Measurements from ENCODE around the gene FRMD4A. TPM values are rescaled to one million over a fixed set of nuclear protein-coding genes. Genes with fewer than 3 reads are reported as not detected.

The FRMD4A gene
- total RNA-seq, 1 experiment from 2014 or later = 7.1 TPM

GRCh38 chr10:13724484-13724883 lies 606.2 kb downstream of the FRMD4A start:
- H3K36me3 ChIP-seq (ENCODE audit: low read depth, low read length) = no peaks in the 10 kb centered on the region
- CTCF ChIA-PET = no interaction called here
- H3K79me2 ChIP-seq (ENCODE audit: low read length) = no peaks in the 10 kb centered on the region
- DNase-seq = no peak
- no peaks in the 10 kb centered on the region for H3F3A ChIP-seq (ENCODE audit: low read length, unreplicated experiment)
- intact Hi-C loops (cut with micrococcal nuclease) = no loop called here
- H3K4me2 ChIP-seq (ENCODE audit: low read length) = no peak overlapping the region
- no peak overlapping the region for H3K9ac ChIP-seq (ENCODE audit: low read length)
- no peaks in the 10 kb centered on the region for H3K9me3 ChIP-seq (ENCODE audit: low read length)
- H3K4me3 ChIP-seq (ENCODE audit: low read length) = no peak overlapping the region
- POLR2A ChIA-PET (ENCODE audit: unreplicated experiment) = no interaction called here
- BruUV-seq (replicated peaks) = no TSS peak
- no peak overlapping the region for H2AFZ ChIP-seq (ENCODE audit: low read length)
- no peaks in the 10 kb centered on the region for H3K27me3 ChIP-seq (ENCODE audit: low read length)
- TF ChIP-seq EZH2 (IDR thresholded peaks at IDR 0.05; ENCODE audit: low read length, unreplicated experiment) (no peak), CTCF (conservative IDR thresholded peaks at IDR 0.05; ENCODE audit: low read depth, low read length) (no peak), EZH2phosphoT487 (IDR thresholded peaks at IDR 0.05; ENCODE audit: borderline replicate concordance, low read length) (no peak)
- no peaks in the 10 kb centered on the region for H4K20me1 ChIP-seq (ENCODE audit: low read length)
- no peaks in the 10 kb centered on the region for H3K9me2 ChIP-seq (replicated peaks; ENCODE audit: low read length)
- no peak overlapping the region for H3K27ac ChIP-seq (ENCODE audit: low read length)
- H3K4me1 ChIP-seq (ENCODE audit: insufficient read depth, low read length) = no peaks in the 10 kb centered on the region
- ATAC-seq = no peak

DNA sequence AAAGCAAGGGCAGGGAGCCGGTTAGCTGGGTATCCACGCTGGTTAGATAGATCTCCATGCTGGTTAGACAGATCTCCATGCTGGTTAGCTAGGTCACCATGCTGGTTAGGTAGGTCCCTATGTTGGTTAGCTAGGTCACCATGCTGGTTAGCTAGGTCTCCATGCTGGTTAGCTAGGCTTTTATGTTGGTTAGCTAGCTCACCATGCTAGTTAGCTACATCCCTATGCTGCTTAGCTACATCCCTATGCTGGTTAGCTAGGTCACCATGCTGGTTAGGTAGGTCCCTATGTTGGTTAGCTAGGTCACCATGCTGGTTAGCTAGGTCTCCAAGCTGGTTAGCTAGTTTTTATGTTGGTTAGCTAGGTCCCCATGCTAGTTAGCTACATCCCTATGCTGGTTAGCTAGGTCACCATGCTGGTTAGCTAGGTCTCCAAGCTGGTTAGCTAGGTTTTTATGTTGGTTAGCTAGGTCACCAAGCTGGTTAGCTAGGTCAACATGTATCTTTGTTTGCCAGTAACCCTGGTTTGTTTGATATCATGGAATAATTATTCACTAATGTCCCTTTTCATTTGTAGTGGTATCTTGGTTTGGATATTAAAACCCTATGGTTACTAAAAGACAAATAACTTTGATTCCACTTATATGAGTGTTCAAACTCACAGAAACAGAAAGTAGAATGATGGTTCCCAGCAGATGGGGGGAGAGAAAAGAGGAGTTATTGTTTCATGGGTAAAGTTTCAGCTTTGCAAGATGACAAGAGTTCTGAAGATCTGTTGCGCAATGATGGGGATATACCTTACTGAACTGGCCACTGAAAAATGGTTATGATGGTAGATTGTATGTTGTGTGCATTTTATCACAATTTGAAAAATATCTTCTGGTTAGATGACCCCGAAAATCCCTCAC lies 607.7 kb downstream of the FRMD4A start:
- Histone ChIP-seq H3K27me3 (ENCODE audit: low read length) (no peaks in the 10 kb centered on the region), H3K4me1 (ENCODE audit: insufficient read depth, low read length) (peaks cover 10% of the 10 kb centered on the region), H3K79me2 (ENCODE audit: low read length) (no peaks in the 10 kb centered on the region), H3K9me2 (replicated peaks; ENCODE audit: low read length) (no peaks in the 10 kb centered on the region), H3K9me3 (ENCODE audit: low read length) (no peaks in the 10 kb centered on the region), H2AFZ (ENCODE audit: low read length) (no peak overlapping the region), H4K20me1 (ENCODE audit: low read length) (no peaks in the 10 kb centered on the region), H3F3A (ENCODE audit: low read length, unreplicated experiment) (no peaks in the 10 kb centered on the region), H3K4me2 (ENCODE audit: low read length) (no peak overlapping the region), H3K4me3 (ENCODE audit: low read length) (no peak overlapping the region), H3K27ac (ENCODE audit: low read length) (no peak overlapping the region), H3K9ac (ENCODE audit: low read length) (no peak overlapping the region), H3K36me3 (ENCODE audit: low read depth, low read length) (no peaks in the 10 kb centered on the region)
- intact Hi-C loops (cut with micrococcal nuclease) = no loop called here
- no TSS peak for BruUV-seq (replicated peaks)
- POLR2A ChIA-PET (ENCODE audit: unreplicated experiment) = no interaction called here
- no peak for ATAC-seq
- DNase-seq = no peak
- TF ChIP-seq EZH2phosphoT487 (IDR thresholded peaks at IDR 0.05; ENCODE audit: borderline replicate concordance, low read length) (no peak), CTCF (conservative IDR thresholded peaks at IDR 0.05; ENCODE audit: low read depth, low read length) (no peak)
- CTCF ChIA-PET = no interaction called here

DNA sequence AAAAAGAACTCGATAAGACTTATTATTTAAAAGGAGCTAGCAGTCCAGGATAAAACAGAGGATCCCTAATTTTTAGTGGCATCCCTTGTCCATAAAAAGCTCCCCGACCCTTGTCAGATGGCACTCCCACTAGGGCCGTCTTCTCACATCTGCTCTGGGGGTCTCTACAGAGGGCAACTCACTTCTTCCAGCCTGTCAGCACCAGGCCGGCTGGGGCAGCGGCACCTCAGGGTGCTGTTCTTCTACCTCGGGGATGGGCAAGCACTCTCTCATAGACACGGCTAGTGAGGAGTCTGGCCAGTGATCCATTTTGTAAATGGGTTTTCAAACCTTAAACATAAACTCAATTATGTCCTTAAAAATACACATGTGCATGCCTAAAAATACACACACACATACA lies 609.2 kb downstream of the FRMD4A start:
- Histone ChIP-seq H3K9ac (ENCODE audit: low read length) (no peak overlapping the region), H3K79me2 (ENCODE audit: low read length) (no peaks in the 10 kb centered on the region), H3K9me2 (replicated peaks; ENCODE audit: low read length) (no peaks in the 10 kb centered on the region), H3F3A (ENCODE audit: low read length, unreplicated experiment) (no peaks in the 10 kb centered on the region), H3K9me3 (ENCODE audit: low read length) (no peaks in the 10 kb centered on the region), H3K27ac (ENCODE audit: low read length) (no peak overlapping the region), H4K20me1 (ENCODE audit: low read length) (no peaks in the 10 kb centered on the region), H3K27me3 (ENCODE audit: low read length) (no peaks in the 10 kb centered on the region), H2AFZ (ENCODE audit: low read length) (no peak overlapping the region), H3K4me3 (ENCODE audit: low read length) (no peak overlapping the region), H3K4me1 (ENCODE audit: insufficient read depth, low read length) (peaks cover 15% of the 10 kb centered on the region), H3K4me2 (ENCODE audit: low read length) (no peak overlapping the region), H3K36me3 (ENCODE audit: low read depth, low read length) (no peaks in the 10 kb centered on the region)
- no peak for TF ChIP-seq CTCF (conservative IDR thresholded peaks at IDR 0.05; ENCODE audit: low read depth, low read length)
- no peak for TF ChIP-seq EZH2 (IDR thresholded peaks at IDR 0.05; ENCODE audit: low read length, unreplicated experiment)
- TF ChIP-seq EZH2phosphoT487 (IDR thresholded peaks at IDR 0.05; ENCODE audit: borderline replicate concordance, low read length) = no peak
- ChIA-PET CTCF (no interaction called here), POLR2A (ENCODE audit: unreplicated experiment) (no interaction called here)
- ATAC-seq (no peak), DNase-seq (no peak)
- intact Hi-C loops (cut with micrococcal nuclease) = no loop called here
- no TSS peak for BruUV-seq (replicated peaks)
